Urinary bladder (tissue), 4 donors: Measurements from ENCODE around the gene WHAMM. TPM values are rescaled to one million over a fixed set of nuclear protein-coding genes. Genes with fewer than 3 reads are reported as not detected.

Experiments
- DNase-seq: peaks from one replicate; pipeline ENCODE4 v3.0.0-alpha.2; 2015; ENCODE audit errors: extremely low spot score
- H3K27ac ChIP-seq: one replicate; pipeline ENCODE4 v1.5.1; 2013; ENCODE audit warnings: low read depth, mild to moderate bottlenecking, moderate library complexity
- H3K36me3 ChIP-seq: one replicate; pipeline ENCODE4 v1.6.1; 2013; ENCODE audit warnings: mild to moderate bottlenecking, moderate library complexity; ENCODE audit not compliant: insufficient read depth
- H3K4me1 ChIP-seq: one replicate; pipeline ENCODE4 v1.6.1; 2013; ENCODE audit warnings: mild to moderate bottlenecking, moderate library complexity; ENCODE audit not compliant: insufficient read depth
- H3K4me3 ChIP-seq: one replicate; pipeline ENCODE4 v1.5.1; 2013; ENCODE audit warnings: low read depth, low read length
- WGBS: extraction: QIAGEN DNeasy Blood & Tissue Kit; methylation state at CpG from one replicate; pipeline ENCODE4 v1.1.7; 2013; 5-methylcytosine and 5-hydroxymethylcytosine counted together
- polyA plus RNA-seq: library from polyadenylated mRNA; stranded (reverse); fragments of 200-250 nt; gene quantifications from one replicate; pipeline ENCODE4 v1.2.3, GENCODE V29; 2013
- total RNA-seq: library from RNA; depleted of rRNA; stranded (reverse); fragments of >200 nt; gene quantifications from one replicate; pipeline ENCODE4 v1.2.3, GENCODE V29; 2014
- donor health status: healthy with polysubstance abuse.
- donor health status: healthy.

The WHAMM gene
- total and polyA plus RNA-seq, 2 donors = 5.2 to 6.9 TPM

GRCh38 chr15:82874267-82874666 is 64.8 kb downstream of the WHAMM start:
- 52% methylated on average over 1 of the region's 1 CpG for WGBS
- no peak for DNase-seq
- H3K27ac ChIP-seq = no peak overlapping the region
- H3K4me1 ChIP-seq = no peaks in the 10 kb centered on the region
- no peak overlapping the region for H3K4me3 ChIP-seq
- H3K36me3 ChIP-seq = no peaks in the 10 kb centered on the region

GRCh38 chr15:82874961-82875360 is 65.5 kb downstream of the WHAMM start:
- 82% methylated on average over 10 of the region's 10 CpGs for WGBS
- no peaks in the 10 kb centered on the region for H3K36me3 ChIP-seq
- DNase-seq = no peak
- no peak overlapping the region for H3K4me3 ChIP-seq
- no peaks in the 10 kb centered on the region for H3K4me1 ChIP-seq
- H3K27ac ChIP-seq = no peak overlapping the region

GRCh38 chr15:82875411-82876003 is 66.1 kb downstream of the WHAMM start:
- Histone ChIP-seq H3K27ac (no peak overlapping the region), H3K36me3 (no peaks in the 10 kb centered on the region), H3K4me3 (no peak overlapping the region), H3K4me1 (no peaks in the 10 kb centered on the region)
- WGBS = 87% methylated on average over 7 of the region's 7 CpGs
- DNase-seq = no peak

- no peak overlapping the region for H3K27ac ChIP-seq
- no peaks in the 10 kb centered on the region for H3K4me1 ChIP-seq
- no peak for DNase-seq
- no peaks in the 10 kb centered on the region for H3K36me3 ChIP-seq
- H3K4me3 ChIP-seq = no peak overlapping the region
- WGBS = 76% methylated on average over 2 of the region's 2 CpGs
Measured at GRCh38 chr15:82877825-82878224, 68.4 kb downstream of the WHAMM start.

GRCh38 chr15:82878325-82878724 is 68.9 kb downstream of the WHAMM start:
- no peaks in the 10 kb centered on the region for H3K4me1 ChIP-seq

GRCh38 chr15:82880704-82881103 is 71.3 kb downstream of the WHAMM start:
- 73% methylated on average over 6 of the region's 6 CpGs for WGBS
- Histone ChIP-seq H3K4me3 (no peak overlapping the region), H3K4me1 (no peaks in the 10 kb centered on the region), H3K27ac (no peak overlapping the region), H3K36me3 (no peaks in the 10 kb centered on the region)
- no peak for DNase-seq

More at GRCh38 chr15:82878325-82878724, 68.9 kb downstream of the WHAMM start:
- 90% methylated on average over 5 of the region's 5 CpGs for WGBS
- Histone ChIP-seq H3K4me3 (no peak overlapping the region), H3K36me3 (no peaks in the 10 kb centered on the region), H3K27ac (no peak overlapping the region)
- DNase-seq = no peak

GRCh38 chr15:82881747-82882146 is 72.3 kb downstream of the WHAMM start:
- H3K27ac ChIP-seq = no peak overlapping the region
- H3K4me1 ChIP-seq = no peaks in the 10 kb centered on the region
- H3K36me3 ChIP-seq = no peaks in the 10 kb centered on the region
- no peak for DNase-seq
- H3K4me3 ChIP-seq = no peak overlapping the region
- 90% methylated on average over 2 of the region's 2 CpGs for WGBS

- no peaks in the 10 kb centered on the region for H3K36me3 ChIP-seq
- no peak overlapping the region for H3K4me3 ChIP-seq
- 80% methylated on average over 5 of the region's 5 CpGs for WGBS
- DNase-seq = no peak
- H3K27ac ChIP-seq = no peak overlapping the region
- no peaks in the 10 kb centered on the region for H3K4me1 ChIP-seq
Measured at GRCh38 chr15:82882273-82882928, 73.0 kb downstream of the WHAMM start.

Other genes with a start within 250 kb of the WHAMM start
- gene CPEB1, start 162.3 kb upstream of the WHAMM start, total RNA-seq = 4.7 TPM
- 11.0 TPM for gene CPEB1, start 162.3 kb upstream of the WHAMM start, polyA plus RNA-seq
- gene AP3B2, start 99.8 kb upstream of the WHAMM start, total RNA-seq = 2.0 TPM
- 2.2 TPM for gene AP3B2, start 99.8 kb upstream of the WHAMM start, polyA plus RNA-seq
- gene FSD2, start 3.6 kb upstream of the WHAMM start, total RNA-seq = 1.2 TPM
- gene FSD2, start 3.6 kb upstream of the WHAMM start, polyA plus RNA-seq = not detected
- gene HOMER2, start 143.1 kb downstream of the WHAMM start, total RNA-seq = 8.9 TPM
- gene HOMER2, start 143.1 kb downstream of the WHAMM start, polyA plus RNA-seq = 1.2 TPM
- gene RAMAC, start 176.6 kb downstream of the WHAMM start, total RNA-seq = 38.9 TPM
- gene RAMAC, start 176.6 kb downstream of the WHAMM start, polyA plus RNA-seq = 22.1 TPM
- 15.7 TPM for gene C15orf40, start 202.0 kb downstream of the WHAMM start, total RNA-seq
- gene C15orf40, start 202.0 kb downstream of the WHAMM start, polyA plus RNA-seq = 17.2 TPM